VCaP (cell line): ENCODE results near the gene CMIP.
"Not testable (repeated sequence)": the region's sequence is repeated elsewhere in the genome, so short reads cannot be mapped to it uniquely, and the experiment has no call there.

Experiments used
- H3K27ac ChIP-seq: fragments of 450-650 bp; 2 replicates; pipeline ENCODE4 v1.5.1; 2017
- CTCF ChIP-seq: fragments of 450-650 bp; conservative IDR thresholded peaks from 2 replicates; pipeline ENCODE4 v1.5.1; 2017; ENCODE audit warnings: mild to moderate bottlenecking, moderate library complexity

Gene CMIP

GRCh38 chr16:81733295-81733694 is 288.7 kb downstream of the CMIP start:
- no peak for TF ChIP-seq CTCF
- no peak overlapping the region for H3K27ac ChIP-seq

- no peak for TF ChIP-seq CTCF
- no peak overlapping the region for H3K27ac ChIP-seq
Observed at GRCh38 chr16:81734632-81735434, 290.2 kb downstream of the CMIP start.

GRCh38 chr16:81737885-81738536 is 293.4 kb downstream of the CMIP start:
- no peak overlapping the region; the same call in 1 of the 2 replicates for H3K27ac ChIP-seq
- TF ChIP-seq CTCF: peak; percentile 78

- TF ChIP-seq CTCF: no peak
- no peak overlapping the region for H3K27ac ChIP-seq
Observed at GRCh38 chr16:81738783-81739496, 294.3 kb downstream of the CMIP start.

- H3K27ac ChIP-seq: no peak overlapping the region
- TF ChIP-seq CTCF: no peak
Observed at GRCh38 chr16:81739503-81739902, 294.9 kb downstream of the CMIP start.

GRCh38 chr16:81740169-81740568 is 295.6 kb downstream of the CMIP start:
- TF ChIP-seq CTCF: no peak
- H3K27ac ChIP-seq: no peak overlapping the region

GRCh38 chr16:81741430-81741770 is 296.8 kb downstream of the CMIP start:
- H3K27ac ChIP-seq: not testable (repeated sequence)
